ENCODE results near the gene ZBTB16. TPM values are rescaled to one million over a fixed set of nuclear protein-coding genes. Genes with fewer than 3 reads are reported as not detected.

Gene ZBTB16
- polyA plus RNA-seq, 3 donors, result 4.1 to 12.3 (median 8.3) TPM

GRCh38 chr11:114254571-114255146 is 195.1 kb downstream of the ZBTB16 start:
- peaks cover 0 to 6% of the 10 kb centered on the region in 2 donors for H3K36me3 ChIP-seq (replicated peaks in 1 of 2; ENCODE audit: control insufficient read depth in 1 of 2, insufficient read depth in 2 of 2, low read length in 2 of 2)
- H3K4me3 ChIP-seq (replicated peaks in 1 of 3; ENCODE audit: low read depth in 2 of 3, low read length in 3 of 3), result no peak overlapping the region
- Mint-ChIP-seq H3K36me3 (peaks cover 17% of the 10 kb centered on the region in 2 donors), H3K27ac (no peak overlapping the region), H3K9me3 (peaks cover 0 to 1% (median 0%) of the 10 kb centered on the region in 7 donors), H3K4me1 (peaks cover 13% of the 10 kb centered on the region), H3K27me3 (ENCODE audit: low read depth in 3 of 3) (peaks cover 0 to 2% (median 1%) of the 10 kb centered on the region in 3 donors), H3K4me3 (no peak overlapping the region)
- TF ChIP-seq CTCF (IDR thresholded peaks at IDR 0.05), result no peak
- H3K79me2 ChIP-seq (ENCODE audit: insufficient read depth, low read length), result no peaks in the 10 kb centered on the region
- WGBS (ENCODE audit: insufficient coverage), result 93% methylated on average over 2 of the region's 14 CpGs
- no peak overlapping the region for H3K9ac ChIP-seq (ENCODE audit: insufficient read depth, low read length, poor library complexity, severe bottlenecking)
- H3K27me3 ChIP-seq (ENCODE audit: control insufficient read depth in 2 of 2, insufficient read depth in 2 of 2, low read length in 2 of 2), result no peaks in the 10 kb centered on the region
- no peaks in the 10 kb centered on the region for H4K20me1 ChIP-seq (ENCODE audit: insufficient read depth, low read length)
- no peak overlapping the region for H3K27ac ChIP-seq (ENCODE audit: low read depth in 1 of 2, low read length in 2 of 2)
- DNase-seq, result no peak
- no peak overlapping the region for H3K4me2 ChIP-seq (replicated peaks; ENCODE audit: extremely low read depth, low read length, poor library complexity, severe bottlenecking)
- H3K9me3 ChIP-seq (replicated peaks in 1 of 2; ENCODE audit: control insufficient read depth in 1 of 2, insufficient read depth in 1 of 2, low read length in 2 of 2), result no peaks in the 10 kb centered on the region
- no peak overlapping the region for H2AFZ ChIP-seq (ENCODE audit: insufficient read depth, low read depth, low read length, poor library complexity, severe bottlenecking)
- intact Hi-C loops (cut with micrococcal nuclease), result no loop called here
- peaks cover 15 to 16% of the 10 kb centered on the region in 2 donors for H3K4me1 ChIP-seq (ENCODE audit: control insufficient read depth in 1 of 2, insufficient read depth in 2 of 2, low read length in 2 of 2)

GRCh38 chr11:114255289-114255688 is 195.8 kb downstream of the ZBTB16 start:
- H3K9me3 ChIP-seq (replicated peaks in 1 of 2; ENCODE audit: control insufficient read depth in 1 of 2, insufficient read depth in 1 of 2, low read length in 2 of 2), result no peaks in the 10 kb centered on the region
- Mint-ChIP-seq H3K36me3 (peaks cover 14 to 15% of the 10 kb centered on the region in 2 donors), H3K9me3 (peaks cover 0 to 1% (median 0%) of the 10 kb centered on the region in 7 donors), H3K27ac (no peak overlapping the region), H3K27me3 (ENCODE audit: low read depth in 3 of 3) (peaks cover 0 to 4% (median 2%) of the 10 kb centered on the region in 3 donors), H3K4me3 (no peak overlapping the region), H3K4me1 (peaks cover 20% of the 10 kb centered on the region)
- H3K4me2 ChIP-seq (replicated peaks; ENCODE audit: extremely low read depth, low read length, poor library complexity, severe bottlenecking), result no peak overlapping the region
- H2AFZ ChIP-seq (ENCODE audit: insufficient read depth, low read depth, low read length, poor library complexity, severe bottlenecking), result no peak overlapping the region
- no peaks in the 10 kb centered on the region for H4K20me1 ChIP-seq (ENCODE audit: insufficient read depth, low read length)
- H3K9ac ChIP-seq (ENCODE audit: insufficient read depth, low read length, poor library complexity, severe bottlenecking), result no peak overlapping the region
- intact Hi-C loops (cut with micrococcal nuclease), result no loop called here
- DNase-seq, result no peak
- H3K27ac ChIP-seq (ENCODE audit: low read depth in 1 of 2, low read length in 2 of 2), result no peak overlapping the region
- WGBS (ENCODE audit: insufficient coverage), result 100% methylated on average over 5 of the region's 11 CpGs
- peaks cover 21 to 22% of the 10 kb centered on the region in 2 donors for H3K4me1 ChIP-seq (ENCODE audit: control insufficient read depth in 1 of 2, insufficient read depth in 2 of 2, low read length in 2 of 2)
- H3K79me2 ChIP-seq (ENCODE audit: insufficient read depth, low read length), result no peaks in the 10 kb centered on the region
- H3K4me3 ChIP-seq (replicated peaks in 1 of 3; ENCODE audit: low read depth in 2 of 3, low read length in 3 of 3), result no peak overlapping the region
- no peaks in the 10 kb centered on the region for H3K27me3 ChIP-seq (ENCODE audit: control insufficient read depth in 2 of 2, insufficient read depth in 2 of 2, low read length in 2 of 2)
- no peak for TF ChIP-seq CTCF (IDR thresholded peaks at IDR 0.05)
- H3K36me3 ChIP-seq (replicated peaks in 1 of 2; ENCODE audit: control insufficient read depth in 1 of 2, insufficient read depth in 2 of 2, low read length in 2 of 2), result peaks cover 0 to 6% of the 10 kb centered on the region in 2 donors
